ENCODE data around the gene MFAP2. TPM values are rescaled to one million over a fixed set of nuclear protein-coding genes. Genes with fewer than 3 reads are reported as not detected.

MFAP2 gene, protein sequence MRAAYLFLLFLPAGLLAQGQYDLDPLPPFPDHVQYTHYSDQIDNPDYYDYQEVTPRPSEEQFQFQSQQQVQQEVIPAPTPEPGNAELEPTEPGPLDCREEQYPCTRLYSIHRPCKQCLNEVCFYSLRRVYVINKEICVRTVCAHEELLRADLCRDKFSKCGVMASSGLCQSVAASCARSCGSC
- not detected for total RNA-seq

DNA sequence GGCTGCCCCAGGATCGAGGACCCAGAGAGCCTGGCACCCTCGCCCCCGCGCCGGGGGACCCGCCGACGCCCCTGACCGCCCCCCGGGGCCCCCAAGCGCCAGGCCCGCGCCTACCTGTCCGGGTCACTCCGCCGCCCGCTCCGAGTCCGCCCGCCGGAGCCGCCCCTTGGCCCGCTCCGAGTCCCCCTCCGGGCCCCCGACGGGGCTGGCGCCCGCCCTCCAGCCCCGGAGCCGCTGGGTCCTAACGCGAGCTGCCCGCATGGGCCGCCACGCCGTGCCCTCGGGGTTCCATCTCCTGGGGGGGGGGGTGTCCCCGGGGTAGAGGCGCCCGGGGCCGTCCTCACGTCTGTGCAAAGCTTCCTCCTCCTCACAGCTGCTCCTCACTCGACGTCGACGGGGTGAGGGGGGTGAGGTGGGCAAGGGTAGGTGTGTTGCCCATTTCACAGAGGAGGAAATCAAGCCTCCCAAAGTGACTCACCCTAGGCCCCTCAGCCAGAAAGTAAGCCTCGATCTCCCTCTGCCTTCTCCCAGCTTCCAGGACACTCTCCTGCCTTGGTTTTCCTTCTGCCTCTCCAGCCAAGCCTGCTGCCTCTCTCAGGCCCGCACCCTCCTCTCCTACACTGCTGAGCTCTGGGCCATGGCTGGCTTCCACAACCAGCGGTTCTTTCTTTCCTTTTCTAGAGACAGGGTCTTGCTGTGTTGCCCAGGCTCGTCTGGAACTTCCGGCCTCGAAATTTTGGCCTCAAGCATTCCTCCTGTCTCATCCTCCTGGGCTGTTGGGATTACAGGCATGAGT lies at the start of gene MFAP2:
Gene MFAP2 (minus strand): TSS at position 148 of the 796 bp plus-strand sequence. CDS start 2,347 bp downstream, outside the sequence.
- DNase-seq (ENCODE audit: low spot score), result no peak
- Mint-ChIP-seq H3K9me3 (no peaks in the 10 kb centered on the region), H3K36me3 (no peaks in the 10 kb centered on the region), H3K4me3 (peak within 1 kb of the TSS; percentile 55), H3K4me1 (ENCODE audit: low read depth in 2 of 2) (peaks cover 5 to 10% of the 10 kb centered on the region in 2 donors), H3K27ac (peak within 1 kb of the TSS in 1 of 2 donors; percentile 45), H3K27me3 (peaks cover 16 to 22% of the 10 kb centered on the region in 2 donors)
- peak in 1 of 2 donors; percentile 25 for ATAC-seq

DNA sequence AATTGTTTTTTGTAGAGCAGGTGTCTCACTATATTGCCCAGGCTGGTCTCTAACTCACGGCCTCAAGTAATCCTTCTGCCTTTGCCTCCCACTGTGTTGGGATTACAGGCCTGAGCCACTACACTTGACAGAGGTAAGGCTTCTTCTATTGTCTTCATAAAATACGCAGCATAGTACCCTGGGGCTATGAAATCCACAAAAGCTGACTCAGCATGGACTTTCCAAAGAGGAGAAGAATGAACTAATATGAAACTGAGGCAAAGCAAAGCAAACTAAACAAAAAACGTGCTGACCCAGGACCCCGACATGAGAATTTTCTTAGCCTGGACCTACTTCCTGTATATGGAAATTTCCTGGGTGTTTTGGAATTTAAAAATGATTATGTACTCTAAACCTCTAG lies 49.8 kb upstream of the MFAP2 start:
- DNase-seq (ENCODE audit: low spot score), result no peak

DNA sequence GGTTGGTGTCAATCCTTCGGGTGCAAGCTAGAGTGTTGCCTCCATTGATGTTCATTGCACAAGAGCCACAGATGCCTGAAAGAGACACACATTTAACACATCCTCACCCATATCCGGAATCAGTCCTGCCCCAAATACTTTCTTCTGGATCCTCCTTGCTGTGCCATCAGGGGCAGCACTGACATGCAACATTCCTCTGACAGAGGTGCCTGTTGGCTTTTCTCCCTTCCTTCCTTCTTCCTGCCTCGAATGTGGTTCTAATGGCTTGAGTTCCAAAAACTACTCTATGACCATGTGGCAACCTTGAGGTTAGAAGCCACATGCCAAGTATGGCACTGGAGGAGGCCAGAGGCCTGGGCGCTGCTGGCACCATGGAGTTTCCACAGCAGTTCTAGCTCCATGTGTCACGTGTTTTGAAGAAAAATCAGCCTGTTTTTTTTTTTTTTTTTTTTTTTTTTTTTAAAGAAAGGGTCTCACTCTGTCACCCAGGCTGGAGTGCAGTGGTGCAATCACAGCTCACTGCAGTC lies 48.3 kb upstream of the MFAP2 start:
- Mint-ChIP-seq H3K27ac (no peak overlapping the region), H3K36me3 (peaks cover 23% of the 10 kb centered on the region), H3K9me3 (no peaks in the 10 kb centered on the region), H3K27me3 (no peaks in the 10 kb centered on the region), H3K4me3 (no peak overlapping the region), H3K4me1 (ENCODE audit: low read depth in 2 of 2) (no peaks in the 10 kb centered on the region)
- no peak for ATAC-seq
- no peak for DNase-seq (ENCODE audit: low spot score)

More for the DNA sequence above, 49.8 kb upstream of the MFAP2 start:
- no peak overlapping the region for H3K27ac Mint-ChIP-seq
- no peaks in the 10 kb centered on the region for H3K4me1 Mint-ChIP-seq (ENCODE audit: low read depth in 2 of 2)
- peaks cover 14% of the 10 kb centered on the region for H3K36me3 Mint-ChIP-seq
- no peak overlapping the region for H3K4me3 Mint-ChIP-seq
- no peaks in the 10 kb centered on the region for H3K9me3 Mint-ChIP-seq
- ATAC-seq, result no peak
- no peaks in the 10 kb centered on the region for H3K27me3 Mint-ChIP-seq

DNA sequence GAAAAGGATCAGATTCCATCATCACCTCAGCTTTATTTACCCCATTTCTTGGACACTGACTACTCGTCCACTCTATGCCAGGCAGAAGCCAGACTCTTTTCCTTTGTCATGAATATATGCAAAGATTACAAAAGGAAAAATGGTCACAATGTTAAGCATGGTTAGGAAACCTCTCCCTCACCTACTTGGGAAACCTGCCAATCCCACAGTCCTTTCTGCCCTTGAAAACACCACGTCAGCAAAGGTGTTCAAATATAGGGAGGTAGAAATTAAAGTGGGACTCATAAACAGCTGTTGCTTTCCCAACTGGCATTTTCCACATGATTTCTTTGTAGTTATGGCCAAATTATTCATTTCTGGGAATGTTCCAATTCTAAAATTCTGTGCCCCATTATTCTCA lies 47.5 kb upstream of the MFAP2 start:
- no peak overlapping the region for H3K27ac Mint-ChIP-seq
- H3K9me3 Mint-ChIP-seq, result no peaks in the 10 kb centered on the region
- no peaks in the 10 kb centered on the region for H3K27me3 Mint-ChIP-seq
- H3K4me1 Mint-ChIP-seq (ENCODE audit: low read depth in 2 of 2), result no peaks in the 10 kb centered on the region
- H3K36me3 Mint-ChIP-seq, result peaks cover 31% of the 10 kb centered on the region
- no peak overlapping the region for H3K4me3 Mint-ChIP-seq
- ATAC-seq (no peak), DNase-seq (ENCODE audit: low spot score) (no peak)

GRCh38 chr1:17027403-17027802 lies 47.0 kb upstream of the MFAP2 start:
- Mint-ChIP-seq H3K27me3 (no peaks in the 10 kb centered on the region), H3K27ac (no peak overlapping the region), H3K36me3 (peaks cover 33% of the 10 kb centered on the region), H3K4me3 (no peak overlapping the region), H3K4me1 (ENCODE audit: low read depth in 2 of 2) (no peaks in the 10 kb centered on the region), H3K9me3 (no peaks in the 10 kb centered on the region)
- DNase-seq (ENCODE audit: low spot score) (no peak), ATAC-seq (no peak)

DNA sequence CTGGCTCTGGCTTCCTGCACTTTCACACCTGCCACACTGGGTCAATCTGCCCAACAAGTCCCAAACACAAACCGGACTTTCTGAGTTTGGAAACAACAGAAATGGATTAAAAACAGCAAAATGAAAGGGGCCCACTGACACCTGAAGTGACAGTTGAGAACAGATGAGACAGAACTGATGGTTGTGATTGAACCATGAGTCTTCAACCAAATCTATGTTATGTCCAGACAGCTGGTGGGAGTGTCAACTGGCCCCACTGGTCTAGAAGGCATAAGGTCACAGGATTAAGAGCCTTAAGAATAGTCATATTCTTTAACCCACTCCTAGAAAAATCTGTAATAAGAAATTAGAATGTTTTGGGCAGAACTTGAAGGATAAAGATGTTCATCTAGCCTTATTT lies 44.3 kb upstream of the MFAP2 start:
- no peaks in the 10 kb centered on the region for H3K9me3 Mint-ChIP-seq
- H3K27ac Mint-ChIP-seq, result no peak overlapping the region
- no peak for ATAC-seq
- no peaks in the 10 kb centered on the region for H3K4me1 Mint-ChIP-seq (ENCODE audit: low read depth in 2 of 2)
- no peak for DNase-seq (ENCODE audit: low spot score)
- H3K4me3 Mint-ChIP-seq, result no peak overlapping the region
- H3K27me3 Mint-ChIP-seq, result no peaks in the 10 kb centered on the region
- peaks cover 34% of the 10 kb centered on the region for H3K36me3 Mint-ChIP-seq

DNA sequence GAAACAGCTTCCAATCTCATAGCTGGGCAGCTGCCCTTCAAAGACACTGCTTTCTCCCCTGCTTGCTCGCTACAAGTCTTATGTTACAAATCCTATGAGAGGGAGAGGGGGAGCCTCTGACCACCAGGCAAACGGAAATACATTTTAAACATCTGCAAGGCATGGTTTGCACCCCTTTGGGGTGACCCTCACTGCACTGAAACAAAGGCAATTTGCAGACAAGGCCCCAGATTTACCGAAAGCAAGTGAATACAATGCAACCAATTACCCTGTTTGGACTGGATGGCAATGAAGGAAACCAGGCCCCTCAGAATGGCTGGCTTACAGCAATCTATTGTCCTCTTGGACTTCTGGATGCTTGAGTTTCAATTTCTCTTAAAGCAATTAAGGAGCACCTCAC lies 43.2 kb upstream of the MFAP2 start:
- H3K4me3 Mint-ChIP-seq, result no peak overlapping the region
- no peak for ATAC-seq
- no peaks in the 10 kb centered on the region for H3K9me3 Mint-ChIP-seq
- H3K36me3 Mint-ChIP-seq, result peaks cover 37% of the 10 kb centered on the region
- H3K27ac Mint-ChIP-seq, result no peak overlapping the region
- DNase-seq (ENCODE audit: low spot score), result no peak
- H3K4me1 Mint-ChIP-seq (ENCODE audit: low read depth in 2 of 2), result peaks cover 0 to 8% of the 10 kb centered on the region in 2 donors
- no peaks in the 10 kb centered on the region for H3K27me3 Mint-ChIP-seq

- Mint-ChIP-seq H3K36me3 (peaks cover 33% of the 10 kb centered on the region), H3K27me3 (no peaks in the 10 kb centered on the region), H3K4me3 (no peak overlapping the region), H3K4me1 (ENCODE audit: low read depth in 2 of 2) (peaks cover 0 to 8% of the 10 kb centered on the region in 2 donors), H3K9me3 (no peaks in the 10 kb centered on the region), H3K27ac (no peak overlapping the region)
- ATAC-seq (no peak), DNase-seq (ENCODE audit: low spot score) (no peak)
These were observed 42.7 kb upstream of the MFAP2 start for GRCh38 chr1:17023102-17023501.

DNA sequence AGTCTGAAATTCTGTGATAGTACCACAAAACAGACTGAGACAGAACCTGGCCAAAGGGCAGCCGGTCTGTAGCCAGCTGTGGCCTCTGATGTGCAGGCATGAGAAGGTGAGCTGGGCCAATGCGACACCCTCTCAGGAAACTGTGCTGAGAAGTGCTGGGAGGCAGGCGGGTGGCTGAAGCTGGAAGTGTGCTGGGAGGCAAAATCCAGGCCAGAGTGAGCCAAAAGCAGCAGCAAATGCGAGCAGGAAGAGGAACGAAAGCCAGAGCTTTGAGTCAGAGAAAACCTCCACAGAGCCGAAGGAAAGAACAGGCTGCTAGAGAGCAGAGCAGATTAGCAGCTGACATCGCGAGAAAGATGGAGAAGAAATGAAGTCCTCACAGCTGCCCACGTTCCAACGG lies 41.5 kb upstream of the MFAP2 start:
- Mint-ChIP-seq H3K36me3 (peaks cover 26% of the 10 kb centered on the region), H3K27ac (no peak overlapping the region)
- ATAC-seq, result no peak

GRCh38 chr1:17020502-17020901 lies 40.1 kb upstream of the MFAP2 start:
- no peaks in the 10 kb centered on the region for H3K9me3 Mint-ChIP-seq
- peaks cover 26% of the 10 kb centered on the region for H3K36me3 Mint-ChIP-seq
- no peaks in the 10 kb centered on the region for H3K27me3 Mint-ChIP-seq
- no peak overlapping the region for H3K4me3 Mint-ChIP-seq
- no peak for DNase-seq (ENCODE audit: low spot score)
- ATAC-seq, result no peak
- H3K4me1 Mint-ChIP-seq (ENCODE audit: low read depth in 2 of 2), result peaks cover 0 to 8% of the 10 kb centered on the region in 2 donors
- H3K27ac Mint-ChIP-seq, result no peak overlapping the region

More for the DNA sequence above, 41.5 kb upstream of the MFAP2 start:
- H3K4me1 Mint-ChIP-seq (ENCODE audit: low read depth in 2 of 2), result peaks cover 0 to 8% of the 10 kb centered on the region in 2 donors
- no peaks in the 10 kb centered on the region for H3K9me3 Mint-ChIP-seq
- no peak overlapping the region for H3K4me3 Mint-ChIP-seq
- H3K27me3 Mint-ChIP-seq, result no peaks in the 10 kb centered on the region
- no peak for DNase-seq (ENCODE audit: low spot score)

DNA sequence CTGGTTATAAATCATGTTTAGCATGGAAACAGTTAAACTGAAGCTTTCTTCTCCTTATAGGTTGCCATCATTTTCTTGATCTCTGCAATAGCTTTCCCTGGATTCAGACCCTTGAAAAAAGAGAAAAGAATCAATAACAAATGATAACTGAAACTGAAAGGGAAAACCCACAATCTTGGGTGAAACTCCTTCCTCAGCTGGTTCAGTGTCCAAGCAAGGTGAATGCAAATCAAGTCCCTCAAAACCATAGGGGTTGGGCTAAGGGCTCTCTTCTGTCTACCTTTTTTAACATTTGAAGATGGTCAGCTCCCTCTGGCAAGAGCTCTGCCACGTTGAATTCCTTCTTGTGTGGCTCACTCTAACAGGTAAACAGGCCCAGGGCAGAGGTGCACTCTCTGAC lies 38.4 kb upstream of the MFAP2 start:
- peak overlapping the region; percentile 22 to 66 for H3K27ac Mint-ChIP-seq
- no peaks in the 10 kb centered on the region for H3K9me3 Mint-ChIP-seq
- peaks cover 0 to 8% of the 10 kb centered on the region in 2 donors for H3K4me1 Mint-ChIP-seq (ENCODE audit: low read depth in 2 of 2)
- no peak overlapping the region for H3K4me3 Mint-ChIP-seq
- H3K27me3 Mint-ChIP-seq, result no peaks in the 10 kb centered on the region
- H3K36me3 Mint-ChIP-seq, result peaks cover 18% of the 10 kb centered on the region
- ATAC-seq, result no peak
- no peak for DNase-seq (ENCODE audit: low spot score)

- peaks cover 7% of the 10 kb centered on the region for H3K36me3 Mint-ChIP-seq
- no peaks in the 10 kb centered on the region for H3K9me3 Mint-ChIP-seq
- H3K27ac Mint-ChIP-seq, result no peak overlapping the region
These were observed 37.0 kb upstream of the MFAP2 start for GRCh38 chr1:17017435-17017834.

DNA sequence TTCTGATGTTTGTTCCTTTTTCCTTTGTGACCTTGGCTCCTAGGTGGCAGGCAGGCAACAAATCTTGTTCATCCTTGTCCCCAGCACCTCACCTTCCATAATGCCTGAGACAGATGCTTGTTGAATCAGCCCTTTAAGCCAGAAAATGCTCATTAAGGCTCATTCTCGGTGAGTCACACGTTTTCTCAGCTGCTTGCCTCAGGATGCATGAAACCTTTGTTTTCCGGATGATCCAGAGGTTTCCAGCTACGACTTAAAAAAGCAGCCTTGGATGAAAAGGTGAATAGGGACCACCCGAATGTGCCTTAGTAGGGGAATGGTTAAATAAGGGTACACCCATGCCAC lies 35.9 kb upstream of the MFAP2 start:
- peaks cover 4 to 11% of the 10 kb centered on the region in 2 donors for H3K4me1 Mint-ChIP-seq (ENCODE audit: low read depth in 2 of 2)
- ATAC-seq (no peak), DNase-seq (ENCODE audit: low spot score) (no peak)
- peaks cover 7% of the 10 kb centered on the region for H3K36me3 Mint-ChIP-seq
- H3K4me3 Mint-ChIP-seq, result no peak overlapping the region
- no peak overlapping the region for H3K27ac Mint-ChIP-seq
- H3K9me3 Mint-ChIP-seq, result no peaks in the 10 kb centered on the region
- no peaks in the 10 kb centered on the region for H3K27me3 Mint-ChIP-seq

More at GRCh38 chr1:17017435-17017834, 37.0 kb upstream of the MFAP2 start:
- Mint-ChIP-seq H3K4me3 (no peak overlapping the region), H3K4me1 (ENCODE audit: low read depth in 2 of 2) (peaks cover 0 to 8% of the 10 kb centered on the region in 2 donors), H3K27me3 (no peaks in the 10 kb centered on the region)
- DNase-seq (ENCODE audit: low spot score), result no peak
- ATAC-seq, result no peak

All from natural killer cell treated with Interleukin-12 subunit alpha and Interleukin-12 subunit beta and Interleukin-15 and Interleukin-18, amount 100 ng/mL, for 72 hours (primary cell).